Neural cell (in vitro differentiated cells): ENCODE results near the gene MGLL. TPM values are rescaled to one million over a fixed set of nuclear protein-coding genes. Genes with fewer than 3 reads are reported as not detected.

Experiments
- H2AFZ ChIP-seq: fragments of 200-600, 300-800 bp; sonication (generic), shearing (Covaris generic); 2 replicates; pipeline ENCODE4 v1.6.0; 2014; ENCODE audit warnings: low read depth, mild to moderate bottlenecking, antibody characterized with exemption, low read length, moderate library complexity
- H3F3A ChIP-seq: fragments of 200-600 bp; shearing (Covaris generic); 2 replicates; pipeline ENCODE4 v1.6.1; 2016; ENCODE audit warnings: mild to moderate bottlenecking, moderate library complexity, mixed read lengths, antibody characterized with exemption, low read length; ENCODE audit not compliant: insufficient read depth, poor library complexity, severe bottlenecking
- H3K27ac ChIP-seq: fragments of 200-600, 300-800 bp; sonication (generic), shearing (Covaris generic); 2 replicates; pipeline ENCODE4 v1.5.1; 2014; ENCODE audit warnings: mild to moderate bottlenecking, low read length, moderate library complexity
- H3K27me3 ChIP-seq: fragments of 300-800, 200-600 bp; sonication (generic), shearing (Covaris generic); 2 replicates; pipeline ENCODE4 v1.6.0; 2014; ENCODE audit warnings: mild to moderate bottlenecking, low read depth, low read length, moderate library complexity; ENCODE audit not compliant: insufficient read depth
- H3K36me3 ChIP-seq: fragments of 300-800, 200-600 bp; sonication (generic), shearing (Covaris generic); 2 replicates; pipeline ENCODE4 v1.5.1; 2014; ENCODE audit warnings: mild to moderate bottlenecking, antibody characterized with exemption, low read length, moderate library complexity; ENCODE audit not compliant: insufficient read depth
- H3K4me2 ChIP-seq: fragments of 300-800, 200-600 bp; sonication (generic), shearing (Covaris generic); 2 replicates; pipeline ENCODE4 v1.6.0; 2014; ENCODE audit warnings: mild to moderate bottlenecking, low read length
- H3K4me3 ChIP-seq: fragments of 300-800, 200-600 bp; sonication (generic), shearing (Covaris generic); 2 replicates; pipeline ENCODE4 v1.5.1; 2014; ENCODE audit warnings: mild to moderate bottlenecking, low read length, moderate library complexity
- H3K79me2 ChIP-seq: fragments of 200-600 bp; shearing (Covaris generic); replicated peaks from 2 replicates; pipeline ENCODE4 v1.6.0; 2014; ENCODE audit warnings: mild to moderate bottlenecking, low read length, moderate library complexity; ENCODE audit not compliant: insufficient read depth
- H3K9ac ChIP-seq: fragments of 300-800, 200-600 bp; sonication (generic), shearing (Covaris generic); 2 replicates; pipeline ENCODE4 v1.6.1; 2016; ENCODE audit warnings: mild to moderate bottlenecking, low read length, mixed read lengths
- H3K9me2 ChIP-seq: fragments of 200-600 bp; shearing (Covaris generic); 2 replicates; pipeline ENCODE4 v1.6.1; 2016; ENCODE audit warnings: mild to moderate bottlenecking, low read length, mixed read lengths; ENCODE audit not compliant: insufficient read depth
- H3K9me3 ChIP-seq: fragments of 200-600, 300-800 bp; sonication (generic), shearing (Covaris generic); 2 replicates; pipeline ENCODE4 v1.6.1; 2016; ENCODE audit warnings: mild to moderate bottlenecking, mixed run types, low read length, moderate library complexity, mixed read lengths
- H4K20me1 ChIP-seq: fragments of 200-600 bp; shearing (Covaris generic); 2 replicates; pipeline ENCODE4 v1.6.1; 2016; ENCODE audit warnings: mild to moderate bottlenecking, mixed run types; ENCODE audit not compliant: insufficient read depth
- CTCF ChIP-seq: fragments of 450-650 bp; IDR thresholded peaks from 2 replicates; pipeline ENCODE4 v1.5.1; 2014; ENCODE audit warnings: antibody characterized with exemption, mild to moderate bottlenecking, moderate library complexity; ENCODE audit not compliant: poor library complexity, severe bottlenecking
- EP300 ChIP-seq: fragments of 450-650 bp; conservative IDR thresholded peaks from 2 replicates; pipeline ENCODE4 v1.6.1; 2014; ENCODE audit warnings: antibody characterized with exemption, mild to moderate bottlenecking, moderate library complexity; ENCODE audit not compliant: poor library complexity, severe bottlenecking
- EZH2 ChIP-seq: fragments of 200-600, 300-800 bp; shearing (Covaris generic), sonication (generic); IDR thresholded peaks from 2 replicates; pipeline ENCODE4 v1.6.1; 2014; ENCODE audit warnings: antibody characterized with exemption, low read length, borderline replicate concordance, mild to moderate bottlenecking; ENCODE audit not compliant: insufficient read depth, poor library complexity, severe bottlenecking
- MXI1 ChIP-seq: fragments of 450-650 bp; conservative IDR thresholded peaks from 2 replicates; pipeline ENCODE4 v1.6.1; 2014; ENCODE audit warnings: antibody characterized with exemption, mild to moderate bottlenecking; ENCODE audit not compliant: poor library complexity, severe bottlenecking
- POLR2AphosphoS5 ChIP-seq: IDR thresholded peaks from 2 replicates; pipeline ENCODE4 v1.6.1; 2012
- RAD21 ChIP-seq: fragments of 450-650 bp; conservative IDR thresholded peaks from 2 replicates; pipeline ENCODE4 v1.6.1; 2014; ENCODE audit warnings: antibody characterized with exemption, mild to moderate bottlenecking, moderate library complexity
- REST ChIP-seq: IDR thresholded peaks from 2 replicates; pipeline ENCODE4 v1.6.1; 2012; ENCODE audit warnings: borderline replicate concordance
- SMC3 ChIP-seq: fragments of 450-650 bp; conservative IDR thresholded peaks from 2 replicates; pipeline ENCODE4 v1.6.1; 2014; ENCODE audit warnings: antibody characterized with exemption, mild to moderate bottlenecking, moderate library complexity; ENCODE audit not compliant: poor library complexity
- TAF1 ChIP-seq: IDR thresholded peaks from 2 replicates; pipeline ENCODE4 v1.6.1; 2012; ENCODE audit warnings: low read depth
- polyA plus RNA-seq: library from polyadenylated mRNA; depleted of rRNA; stranded (reverse); fragments of >200 nt; gene quantifications from 2 replicates; pipeline ENCODE4 v1.2.3, GENCODE V29; 2014

Gene MGLL
- polyA plus RNA-seq, 1 donor from 2014 or later, result 2.0 TPM

- Histone ChIP-seq H3K27ac (no peak overlapping the region), H2AFZ (no peak overlapping the region), H3K36me3 (no peaks in the 10 kb centered on the region), H3F3A (no peaks in the 10 kb centered on the region), H3K4me2 (no peak overlapping the region), H3K9ac (no peak overlapping the region), H3K27me3 (no peaks in the 10 kb centered on the region), H3K9me3 (no peaks in the 10 kb centered on the region), H3K79me2 (no peaks in the 10 kb centered on the region), H4K20me1 (no peaks in the 10 kb centered on the region), H3K4me3 (no peak overlapping the region), H3K9me2 (no peaks in the 10 kb centered on the region)
- TF ChIP-seq EZH2, result no peak
- TF ChIP-seq REST, result no peak
- no peak for TF ChIP-seq SMC3
- TF ChIP-seq POLR2AphosphoS5, result no peak
- no peak for TF ChIP-seq EP300
- no peak for TF ChIP-seq MXI1
- TF ChIP-seq CTCF, result no peak
- TF ChIP-seq RAD21, result no peak
- no peak for TF ChIP-seq TAF1
These were observed 76.5 kb downstream of the MGLL start for GRCh38 chr3:127745656-127746399.

GRCh38 chr3:127744875-127745274 lies 77.4 kb downstream of the MGLL start:
- Histone ChIP-seq H3K79me2 (no peaks in the 10 kb centered on the region), H3K9me3 (no peaks in the 10 kb centered on the region), H2AFZ (no peak overlapping the region), H3K27me3 (no peaks in the 10 kb centered on the region), H3K36me3 (no peaks in the 10 kb centered on the region), H3K27ac (no peak overlapping the region), H3F3A (no peaks in the 10 kb centered on the region), H3K4me3 (no peak overlapping the region), H4K20me1 (no peaks in the 10 kb centered on the region), H3K4me2 (no peak overlapping the region), H3K9me2 (no peaks in the 10 kb centered on the region), H3K9ac (no peak overlapping the region)
- TF ChIP-seq POLR2AphosphoS5 (no peak), EP300 (no peak), EZH2 (no peak), RAD21 (no peak), REST (no peak), CTCF (no peak), MXI1 (no peak), TAF1 (no peak), SMC3 (no peak)
